ENCODE results near the gene TP53I3. TPM values are rescaled to one million over a fixed set of nuclear protein-coding genes. Genes with fewer than 3 reads are reported as not detected.

TP53I3 gene
- total RNA-seq, 1 experiment from 2014 or later = 20.1 TPM

GRCh38 chr2:24122366-24123194 lies 37.9 kb upstream of the TP53I3 start (continued):
- TF ChIP-seq, protein P1, sequence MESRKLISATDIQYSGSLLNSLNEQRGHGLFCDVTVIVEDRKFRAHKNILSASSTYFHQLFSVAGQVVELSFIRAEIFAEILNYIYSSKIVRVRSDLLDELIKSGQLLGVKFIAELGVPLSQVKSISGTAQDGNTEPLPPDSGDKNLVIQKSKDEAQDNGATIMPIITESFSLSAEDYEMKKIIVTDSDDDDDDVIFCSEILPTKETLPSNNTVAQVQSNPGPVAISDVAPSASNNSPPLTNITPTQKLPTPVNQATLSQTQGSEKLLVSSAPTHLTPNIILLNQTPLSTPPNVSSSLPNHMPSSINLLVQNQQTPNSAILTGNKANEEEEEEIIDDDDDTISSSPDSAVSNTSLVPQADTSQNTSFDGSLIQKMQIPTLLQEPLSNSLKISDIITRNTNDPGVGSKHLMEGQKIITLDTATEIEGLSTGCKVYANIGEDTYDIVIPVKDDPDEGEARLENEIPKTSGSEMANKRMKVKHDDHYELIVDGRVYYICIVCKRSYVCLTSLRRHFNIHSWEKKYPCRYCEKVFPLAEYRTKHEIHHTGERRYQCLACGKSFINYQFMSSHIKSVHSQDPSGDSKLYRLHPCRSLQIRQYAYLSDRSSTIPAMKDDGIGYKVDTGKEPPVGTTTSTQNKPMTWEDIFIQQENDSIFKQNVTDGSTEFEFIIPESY (IDR thresholded peaks at IDR 0.05; ENCODE audit: extremely low read depth, insufficient replicate concordance, low read length) = no peak
- TF ChIP-seq ZFX (IDR thresholded peaks at IDR 0.05) (no peak), TCF7L2 (IDR thresholded peaks at IDR 0.05; ENCODE audit: borderline replicate concordance, extremely low read depth, insufficient read depth, insufficient read length) (no peak), EZH2phosphoT487 (IDR thresholded peaks at IDR 0.05; ENCODE audit: borderline replicate concordance) (no peak), ZNF274 (IDR thresholded peaks at IDR 0.05; ENCODE audit: low read depth, low read length) (no peak), RAD21 (IDR thresholded peaks at IDR 0.05; ENCODE audit: low read depth) (no peak), SRF (IDR thresholded peaks at IDR 0.05; ENCODE audit: low read depth) (no peak), MAX (IDR thresholded peaks at IDR 0.05) (no peak)

DNA sequence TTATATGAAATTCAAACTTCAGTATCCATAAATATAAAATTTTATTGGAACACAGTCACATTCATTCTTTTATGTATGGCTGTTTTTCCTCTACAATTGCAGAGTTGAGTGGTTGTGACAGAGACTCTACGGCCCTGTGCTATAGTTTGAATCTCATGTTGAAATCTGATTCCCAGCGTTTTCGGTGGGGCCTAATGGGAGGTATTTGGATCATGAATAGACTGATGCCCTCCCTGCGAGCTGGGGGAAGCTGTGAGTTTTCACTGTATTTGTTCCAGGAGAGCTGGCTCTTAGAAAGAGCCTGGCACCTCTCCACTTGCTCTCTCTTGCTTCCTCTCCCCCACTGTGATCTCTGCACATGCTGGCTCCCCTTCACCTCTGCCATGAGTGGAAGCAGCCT lies 36.8 kb upstream of the TP53I3 start:
- ATAC-seq (no peak), DNase-seq (ENCODE audit: low read depth, low spot score) (no peak)
- TF ChIP-seq ZFX (IDR thresholded peaks at IDR 0.05) = no peak
- Histone ChIP-seq H2AFZ (ENCODE audit: low read depth, low read length, poor library complexity, severe bottlenecking) (no peak overlapping the region), H3K27ac (ENCODE audit: low read depth, low read length) (no peak overlapping the region), H3K9ac (ENCODE audit: low read length) (no peak overlapping the region), H3K4me2 (ENCODE audit: low read length) (no peak overlapping the region), H3K9me3 (ENCODE audit: control insufficient read depth in 1 of 2, insufficient read depth in 1 of 2, low read depth in 1 of 2, low read length in 2 of 2) (no peaks in the 10 kb centered on the region), H3K4me1 (ENCODE audit: control insufficient read depth in 1 of 2, insufficient read depth in 2 of 2, low read length in 2 of 2) (peaks cover 7 to 15% of the 10 kb centered on the region in 2 experiments; a peak in 3 of 4 replicates), H3K79me2 (ENCODE audit: insufficient read depth, low read length) (no peaks in the 10 kb centered on the region), H3K27me3 (ENCODE audit: insufficient read depth, low read length) (no peaks in the 10 kb centered on the region), H4K20me1 (ENCODE audit: insufficient read depth) (no peaks in the 10 kb centered on the region), H3K9me2 (ENCODE audit: insufficient read depth) (no peaks in the 10 kb centered on the region), H3K36me3 (ENCODE audit: control insufficient read depth in 1 of 2, insufficient read depth in 2 of 2, low read length in 2 of 2) (no peaks in the 10 kb centered on the region), H3K4me3 (replicated peaks in 1 of 2; ENCODE audit: low read depth in 1 of 2, low read length in 2 of 2) (no peak overlapping the region)
- intact Hi-C loops (cut with micrococcal nuclease) = no loop called here
- BruUV-seq (replicated peaks) = no TSS peak
- ChIA-PET CTCF (no interaction called here), RAD21 (ENCODE audit: low non-redundant PET in 1 of 2, low total read pairs in 2 of 2, uncharacterized antibody in 2 of 2, unreplicated experiment in 2 of 2) (no interaction called here), POLR2A (interaction anchor here (1.0 kb wide), 1 partner anchor 45 kb away, joined by 3 read pairs; no protein-coding TSS in a partner anchor)
